ENCODE measurements around the gene NF1. TPM values are rescaled to one million over a fixed set of nuclear protein-coding genes. Genes with fewer than 3 reads are reported as not detected.

Gene NF1
- total RNA-seq, 1 experiment from 2014 or later, result 62.4 TPM

- Histone ChIP-seq H3K4me3 (ENCODE audit: low read depth, low read length) (no peak overlapping the region), H3K4me1 (no peaks in the 10 kb centered on the region), H3K9me3 (no peaks in the 10 kb centered on the region), H3K36me3 (ENCODE audit: control insufficient read depth, insufficient read depth, low read length) (0 out of 2 replicates have a peak, but pooled peaks cover 1% of the 10 kb centered on the region), H3K27me3 (replicated peaks; ENCODE audit: control insufficient read depth, insufficient read depth, low read length) (no peaks in the 10 kb centered on the region)
- CTCF ChIA-PET, result no interaction called here
- no TSS peak for BruUV-seq (replicated peaks)
- no peak overlapping the region for H3K4me3 Mint-ChIP-seq (ENCODE audit: unreplicated experiment)
- H3K27ac Mint-ChIP-seq (ENCODE audit: unreplicated experiment), result no peak overlapping the region
- H3K36me3 Mint-ChIP-seq (ENCODE audit: insufficient read depth, unreplicated experiment), result peaks cover 28% of the 10 kb centered on the region
- DNase-seq, result no peak
- POLR2A ChIA-PET, result no interaction called here
- H3K9me3 Mint-ChIP-seq (ENCODE audit: unreplicated experiment), result no peaks in the 10 kb centered on the region
- TF ChIP-seq, protein P1, sequence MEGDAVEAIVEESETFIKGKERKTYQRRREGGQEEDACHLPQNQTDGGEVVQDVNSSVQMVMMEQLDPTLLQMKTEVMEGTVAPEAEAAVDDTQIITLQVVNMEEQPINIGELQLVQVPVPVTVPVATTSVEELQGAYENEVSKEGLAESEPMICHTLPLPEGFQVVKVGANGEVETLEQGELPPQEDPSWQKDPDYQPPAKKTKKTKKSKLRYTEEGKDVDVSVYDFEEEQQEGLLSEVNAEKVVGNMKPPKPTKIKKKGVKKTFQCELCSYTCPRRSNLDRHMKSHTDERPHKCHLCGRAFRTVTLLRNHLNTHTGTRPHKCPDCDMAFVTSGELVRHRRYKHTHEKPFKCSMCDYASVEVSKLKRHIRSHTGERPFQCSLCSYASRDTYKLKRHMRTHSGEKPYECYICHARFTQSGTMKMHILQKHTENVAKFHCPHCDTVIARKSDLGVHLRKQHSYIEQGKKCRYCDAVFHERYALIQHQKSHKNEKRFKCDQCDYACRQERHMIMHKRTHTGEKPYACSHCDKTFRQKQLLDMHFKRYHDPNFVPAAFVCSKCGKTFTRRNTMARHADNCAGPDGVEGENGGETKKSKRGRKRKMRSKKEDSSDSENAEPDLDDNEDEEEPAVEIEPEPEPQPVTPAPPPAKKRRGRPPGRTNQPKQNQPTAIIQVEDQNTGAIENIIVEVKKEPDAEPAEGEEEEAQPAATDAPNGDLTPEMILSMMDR (IDR thresholded peaks at IDR 0.05; ENCODE audit: insufficient read depth in 1 of 2, low read depth in 1 of 2, low read length in 1 of 2, severe bottlenecking in 1 of 2, unreplicated experiment in 1 of 2), result no peak
- H3K4me1 Mint-ChIP-seq (ENCODE audit: low read depth, unreplicated experiment), result no peaks in the 10 kb centered on the region
- intact Hi-C loops (cut with micrococcal nuclease; ENCODE audit: unreplicated experiment), result no loop called here
- H3K27me3 Mint-ChIP-seq (ENCODE audit: insufficient read depth, unreplicated experiment), result no peaks in the 10 kb centered on the region
Measured at GRCh38 chr17:31225831-31226230, 131.1 kb downstream of the NF1 start.

- H3K4me1 ChIP-seq, result no peaks in the 10 kb centered on the region
- H3K36me3 ChIP-seq (ENCODE audit: control insufficient read depth, insufficient read depth, low read length), result 0 out of 2 replicates have a peak, but pooled peaks cover 1% of the 10 kb centered on the region
- no peak overlapping the region for H3K4me3 ChIP-seq (ENCODE audit: low read depth, low read length)
- H3K27me3 ChIP-seq (replicated peaks; ENCODE audit: control insufficient read depth, insufficient read depth, low read length), result no peaks in the 10 kb centered on the region
- Mint-ChIP-seq H3K4me1 (ENCODE audit: low read depth, unreplicated experiment) (no peaks in the 10 kb centered on the region), H3K27ac (ENCODE audit: unreplicated experiment) (no peak overlapping the region), H3K9me3 (ENCODE audit: unreplicated experiment) (no peaks in the 10 kb centered on the region), H3K4me3 (ENCODE audit: unreplicated experiment) (no peak overlapping the region), H3K36me3 (ENCODE audit: insufficient read depth, unreplicated experiment) (peaks cover 30% of the 10 kb centered on the region), H3K27me3 (ENCODE audit: insufficient read depth, unreplicated experiment) (no peaks in the 10 kb centered on the region)
- intact Hi-C loops (cut with micrococcal nuclease; ENCODE audit: unreplicated experiment), result no loop called here
- H3K9me3 ChIP-seq, result no peaks in the 10 kb centered on the region
- no peak for DNase-seq
- CTCF ChIA-PET, result no interaction called here
- TF ChIP-seq, protein P1 (IDR thresholded peaks at IDR 0.05; ENCODE audit: insufficient read depth in 1 of 2, low read depth in 1 of 2, low read length in 1 of 2, severe bottlenecking in 1 of 2, unreplicated experiment in 1 of 2), result no peak
- POLR2A ChIA-PET, result no interaction called here
- no TSS peak for BruUV-seq (replicated peaks)
Measured at GRCh38 chr17:31226373-31226772, 131.6 kb downstream of the NF1 start.

DNA sequence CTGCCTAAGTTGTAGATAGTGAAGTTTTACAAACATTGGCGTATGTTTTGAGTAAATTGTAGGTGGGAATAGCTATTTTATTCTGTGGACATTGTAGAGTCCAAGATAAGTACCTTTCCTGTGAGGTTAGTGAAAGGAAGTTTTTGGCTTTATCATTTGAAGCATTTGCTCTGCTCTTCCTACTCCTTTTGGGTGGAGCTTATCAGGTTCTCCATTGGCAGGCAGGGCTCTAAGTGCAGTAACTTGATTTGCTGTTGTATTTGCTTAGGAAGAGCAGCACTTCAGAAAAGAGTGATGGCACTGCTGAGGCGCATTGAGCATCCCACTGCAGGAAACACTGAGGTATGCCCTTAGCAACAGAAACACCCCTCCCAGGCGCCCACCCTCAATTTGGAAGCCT, 132.2 kb downstream of the NF1 start:
- Histone ChIP-seq H3K36me3 (ENCODE audit: control insufficient read depth, insufficient read depth, low read length) (0 out of 2 replicates have a peak, but pooled peaks cover 1% of the 10 kb centered on the region), H3K4me3 (ENCODE audit: low read depth, low read length) (no peak overlapping the region), H3K4me1 (no peaks in the 10 kb centered on the region), H3K27me3 (replicated peaks; ENCODE audit: control insufficient read depth, insufficient read depth, low read length) (no peaks in the 10 kb centered on the region), H3K9me3 (no peaks in the 10 kb centered on the region)
- Mint-ChIP-seq H3K27ac (ENCODE audit: unreplicated experiment) (no peak overlapping the region), H3K36me3 (ENCODE audit: insufficient read depth, unreplicated experiment) (peaks cover 35% of the 10 kb centered on the region), H3K9me3 (ENCODE audit: unreplicated experiment) (no peaks in the 10 kb centered on the region), H3K27me3 (ENCODE audit: insufficient read depth, unreplicated experiment) (no peaks in the 10 kb centered on the region), H3K4me3 (ENCODE audit: unreplicated experiment) (no peak overlapping the region), H3K4me1 (ENCODE audit: low read depth, unreplicated experiment) (no peaks in the 10 kb centered on the region)
- CTCF ChIA-PET, result no interaction called here
- BruUV-seq (replicated peaks), result no TSS peak
- POLR2A ChIA-PET, result no interaction called here
- no peak for DNase-seq
- TF ChIP-seq, protein P1 (IDR thresholded peaks at IDR 0.05; ENCODE audit: insufficient read depth in 1 of 2, low read depth in 1 of 2, low read length in 1 of 2, severe bottlenecking in 1 of 2, unreplicated experiment in 1 of 2), result no peak
- intact Hi-C loops (cut with micrococcal nuclease; ENCODE audit: unreplicated experiment), result no loop called here

Data from Caco-2 (cell line).